Neural progenitor cell (in vitro differentiated cells): ENCODE measurements around the gene HDDC2. TPM values are rescaled to one million over a fixed set of nuclear protein-coding genes. Genes with fewer than 3 reads are reported as not detected.

Experiments
- DNase-seq: peaks from one replicate; pipeline ENCODE4 v3.0.0-alpha.2; 2016; ENCODE audit warnings: low spot score
- H2AFZ ChIP-seq: fragments of 200-600 bp; sonication (generic); replicated peaks from 2 replicates; pipeline ENCODE4 v1.6.1; 2016; ENCODE audit warnings: antibody characterized with exemption
- H3F3A ChIP-seq: fragments of 200-600 bp; sonication (generic); 2 replicates; pipeline ENCODE4 v1.6.1; 2016; ENCODE audit warnings: antibody characterized with exemption, low read depth
- H3K27ac ChIP-seq: fragments of 200-600 bp; sonication (generic); 2 replicates; pipeline ENCODE4 v1.5.1; 2016; ENCODE audit warnings: mild to moderate bottlenecking
- H3K27me3 ChIP-seq: fragments of 200-600 bp; sonication (generic); 2 replicates; pipeline ENCODE4 v1.6.1; 2016; ENCODE audit warnings: mild to moderate bottlenecking, moderate library complexity
- H3K36me3 ChIP-seq: fragments of 200-600 bp; sonication (generic); 2 replicates; pipeline ENCODE4 v1.5.1; 2016
- H3K4me1 ChIP-seq: fragments of 200-600 bp; sonication (generic); 2 replicates; pipeline ENCODE4 v1.6.1; 2016; ENCODE audit warnings: mixed run types
- H3K4me2 ChIP-seq: fragments of 200-600 bp; sonication (generic); 2 replicates; pipeline ENCODE4 v1.6.1; 2016
- H3K4me3 ChIP-seq: fragments of 200-600 bp; sonication (generic); 2 replicates; pipeline ENCODE4 v1.5.1; 2016
- H3K79me2 ChIP-seq: fragments of 200-600 bp; sonication (generic); 2 replicates; pipeline ENCODE4 v1.6.1; 2016; ENCODE audit warnings: low read depth
- H3K9ac ChIP-seq: fragments of 200-600 bp; sonication (generic); 2 replicates; pipeline ENCODE4 v1.6.1; 2016
- H3K9me3 ChIP-seq: fragments of 200-600 bp; sonication (generic); 2 replicates; pipeline ENCODE4 v1.5.1; 2016; ENCODE audit warnings: low read depth
- H4K20me1 ChIP-seq: fragments of 200-600 bp; sonication (generic); 2 replicates; pipeline ENCODE4 v1.6.1; 2016; ENCODE audit warnings: low read depth
- H3K27ac Mint-ChIP-seq: 3 replicates; pipeline ENCODE4 v1.8.0; 2021; ENCODE audit warnings: mixed read lengths
- H3K27me3 Mint-ChIP-seq: 2 replicates; pipeline ENCODE4 v1.8.0; 2022; ENCODE audit warnings: low read depth, mild to moderate bottlenecking, inconsistent platforms, moderate library complexity, mixed read lengths; ENCODE audit not compliant: insufficient read depth
- H3K36me3 Mint-ChIP-seq: 3 replicates; pipeline ENCODE4 v1.8.0; 2021; ENCODE audit warnings: mixed read lengths
- H3K4me1 Mint-ChIP-seq: 3 replicates; pipeline ENCODE4 v1.8.0; 2021; ENCODE audit warnings: mixed read lengths
- H3K4me3 Mint-ChIP-seq: 3 replicates; pipeline ENCODE4 v1.8.0; 2021; ENCODE audit warnings: mild to moderate bottlenecking, moderate library complexity, mixed read lengths
- H3K9me3 Mint-ChIP-seq: 3 replicates; pipeline ENCODE4 v1.8.0; 2020; ENCODE audit warnings: mixed read lengths
- CTCF ChIP-seq: fragments of 200-600 bp; sonication (generic); IDR thresholded peaks from 2 replicates; pipeline ENCODE4 v1.5.1; 2017; ENCODE audit warnings: antibody characterized with exemption, mild to moderate bottlenecking
- EZH2 ChIP-seq: fragments of 200-600 bp; sonication (generic); IDR thresholded peaks from 2 replicates; pipeline ENCODE4 v1.6.1; 2017; ENCODE audit warnings: antibody characterized with exemption, mild to moderate bottlenecking, moderate library complexity
- EZH2phosphoT487 ChIP-seq: fragments of 200-600 bp; sonication (generic); IDR thresholded peaks from 2 replicates; pipeline ENCODE4 v1.6.1; 2017; ENCODE audit warnings: antibody characterized with exemption
- total RNA-seq: library from RNA; depleted of rRNA; stranded (reverse); fragments of >200 nt; gene quantifications from 2 replicates; pipeline ENCODE4 v1.2.3, GENCODE V29; 2015; ENCODE audit warnings: low replicate concordance

The HDDC2 gene
- total RNA-seq, 1 donor from 2014 or later, result 114 TPM

- H3F3A ChIP-seq, result no peaks in the 10 kb centered on the region
- Mint-ChIP-seq H3K36me3 (peaks cover 15% of the 10 kb centered on the region), H3K27me3 (peaks cover 2% of the 10 kb centered on the region)
Observed at GRCh38 chr6:125273965-125274364, 27.8 kb downstream of the HDDC2 start.

DNA sequence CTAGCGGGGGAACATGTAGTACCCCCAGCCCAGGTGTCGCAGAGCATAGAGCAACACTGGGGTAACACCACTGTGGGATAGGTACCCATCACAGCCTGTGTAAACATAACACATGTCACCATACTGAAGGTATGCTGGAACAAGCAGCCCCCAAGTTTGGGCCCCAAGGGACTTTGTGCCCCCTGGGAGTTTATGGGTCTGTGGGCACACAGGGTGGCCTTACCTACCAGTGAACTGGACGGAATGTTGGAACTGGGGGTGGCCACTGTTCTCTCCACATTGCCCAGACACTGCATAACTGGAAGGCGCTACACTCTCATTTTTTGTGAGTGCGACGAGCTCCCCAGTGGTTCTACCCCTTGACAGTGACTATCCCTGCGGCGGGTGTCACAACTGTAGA, 28.5 kb downstream of the HDDC2 start:
- no peaks in the 10 kb centered on the region for H4K20me1 ChIP-seq
- peaks cover 4% of the 10 kb centered on the region for H3K36me3 ChIP-seq
- no peak overlapping the region for H3K27ac ChIP-seq
- DNase-seq, result no peak
- no peaks in the 10 kb centered on the region for H3K9me3 Mint-ChIP-seq
- H3K9me3 ChIP-seq, result no peaks in the 10 kb centered on the region
- no peaks in the 10 kb centered on the region for H3K27me3 ChIP-seq
- H3K4me3 Mint-ChIP-seq, result no peak overlapping the region
- no peak overlapping the region for H3K4me2 ChIP-seq
- no peak overlapping the region for H3K9ac ChIP-seq
- no peak overlapping the region for H3K27ac Mint-ChIP-seq
- H3K79me2 ChIP-seq, result no peaks in the 10 kb centered on the region
- H2AFZ ChIP-seq, result no peak overlapping the region
- peaks cover 2% of the 10 kb centered on the region for H3K27me3 Mint-ChIP-seq
- H3K36me3 Mint-ChIP-seq, result peaks cover 10% of the 10 kb centered on the region
- H3K4me1 ChIP-seq, result no peaks in the 10 kb centered on the region
- TF ChIP-seq EZH2, result no peak
- no peak for TF ChIP-seq EZH2phosphoT487
- TF ChIP-seq CTCF, result no peak
- no peak overlapping the region for H3K4me3 ChIP-seq
- H3F3A ChIP-seq, result no peaks in the 10 kb centered on the region
- peaks cover 7% of the 10 kb centered on the region for H3K4me1 Mint-ChIP-seq

More at GRCh38 chr6:125273965-125274364, 27.8 kb downstream of the HDDC2 start:
- no peaks in the 10 kb centered on the region for H3K79me2 ChIP-seq
- no peak overlapping the region for H3K4me3 ChIP-seq
- no peak overlapping the region for H3K4me3 Mint-ChIP-seq
- no peak overlapping the region for H3K27ac Mint-ChIP-seq
- H3K9ac ChIP-seq, result no peak overlapping the region
- H3K4me1 ChIP-seq, result no peaks in the 10 kb centered on the region
- no peak overlapping the region for H2AFZ ChIP-seq
- no peak overlapping the region for H3K27ac ChIP-seq
- no peaks in the 10 kb centered on the region for H3K9me3 ChIP-seq
- H3K27me3 ChIP-seq, result no peaks in the 10 kb centered on the region
- DNase-seq, result no peak
- peaks cover 4% of the 10 kb centered on the region for H3K36me3 ChIP-seq
- H3K9me3 Mint-ChIP-seq, result no peaks in the 10 kb centered on the region
- TF ChIP-seq EZH2 (no peak), EZH2phosphoT487 (no peak), CTCF (no peak)
- H4K20me1 ChIP-seq, result no peaks in the 10 kb centered on the region
- H3K4me1 Mint-ChIP-seq, result peaks cover 7% of the 10 kb centered on the region
- no peak overlapping the region for H3K4me2 ChIP-seq

DNA sequence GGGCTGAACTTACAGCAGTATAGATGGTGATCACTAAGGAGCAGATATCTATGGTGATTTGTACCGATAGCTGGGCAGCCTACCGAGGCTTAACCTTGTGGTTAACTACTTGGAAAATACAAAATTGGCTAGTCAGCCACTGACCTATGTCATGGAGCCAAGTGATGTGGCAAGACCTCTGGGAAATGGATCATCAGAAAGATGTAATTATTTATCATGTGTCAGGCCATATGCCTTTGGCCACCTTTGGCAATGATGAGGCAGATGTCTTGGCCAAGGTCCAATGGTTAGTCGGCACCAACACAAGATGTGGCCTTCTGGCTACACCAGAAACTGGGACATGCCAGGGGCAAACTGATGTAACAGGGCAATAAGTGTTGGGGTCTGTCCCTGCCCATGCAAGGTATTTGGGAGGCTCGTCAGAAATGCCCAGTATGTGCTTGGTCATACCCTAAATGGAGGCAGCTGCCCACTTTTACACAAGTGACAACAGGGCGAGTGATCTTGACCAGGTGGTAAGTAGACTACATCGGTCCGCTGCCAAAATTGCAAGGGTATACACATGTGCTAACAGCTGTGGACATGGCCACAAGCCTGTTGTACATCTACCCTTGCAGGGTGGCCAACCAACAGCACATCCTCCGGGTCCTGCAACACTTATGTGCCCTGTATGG, 30.1 kb downstream of the HDDC2 start:
- Histone ChIP-seq H3K4me2 (no peak overlapping the region), H3K27me3 (no peaks in the 10 kb centered on the region), H3K9me3 (no peaks in the 10 kb centered on the region), H3K27ac (no peak overlapping the region), H4K20me1 (no peaks in the 10 kb centered on the region), H3K79me2 (no peaks in the 10 kb centered on the region), H3K36me3 (peaks cover 4% of the 10 kb centered on the region), H3K9ac (no peak overlapping the region), H3F3A (no peaks in the 10 kb centered on the region), H3K4me1 (no peaks in the 10 kb centered on the region), H2AFZ (no peak overlapping the region), H3K4me3 (no peak overlapping the region)
- DNase-seq, result no peak
- no peaks in the 10 kb centered on the region for H3K9me3 Mint-ChIP-seq
- H3K36me3 Mint-ChIP-seq, result peaks cover 8% of the 10 kb centered on the region
- no peak overlapping the region for H3K27ac Mint-ChIP-seq
- peaks cover 7% of the 10 kb centered on the region for H3K4me1 Mint-ChIP-seq
- TF ChIP-seq CTCF (no peak), EZH2 (no peak), EZH2phosphoT487 (no peak)
- H3K27me3 Mint-ChIP-seq, result peaks cover 2% of the 10 kb centered on the region
- H3K4me3 Mint-ChIP-seq, result no peak overlapping the region
